HEK293 (cell line): ENCODE results near the gene ITGA11.
A peak's percentile ranks its signal among the peaks of the same experiment; 100 is the strongest.

Source experiments
- CTCF ChIA-PET: fragments of 350-600 bp; formaldehyde crosslinking; extraction: SDS; loops from one replicate; lab custom pipeline; 2021; ENCODE audit warnings: antibody characterized with exemption; lab: Yijun Ruan, JAX
- POLR2A ChIA-PET: fragments of 300-600 bp; formaldehyde crosslinking; extraction: SDS; loops from one replicate; lab custom pipeline; 2020; ENCODE audit warnings: antibody characterized with exemption, inconsistent platforms; lab: Yijun Ruan, JAX
- H3K27ac ChIP-seq: fragments of 200-500 bp; sonication (Bioruptor generic); 2 replicates; pipeline ENCODE4 v1.5.1; 2014; ENCODE audit warnings: low read depth, low read length, control low read depth, inconsistent platforms; ENCODE audit errors: extremely low read depth
- H3K36me3 ChIP-seq, 2 experiments: fragments of 200-500 bp in 1 of 2; sonication (Bioruptor generic) in 1 of 2; 1 replicate in 1 of 2; 2 replicates in 1 of 2; pipeline ENCODE4 v1.5.1; 2014 to 2017; ENCODE audit warnings: inconsistent platforms in 2 of 2, low read length in 2 of 2; ENCODE audit not compliant: control insufficient read depth in 2 of 2, insufficient read depth in 1 of 2
- H3K4me1 ChIP-seq: fragments of 200-500 bp; sonication (Bioruptor generic); 2 replicates; pipeline ENCODE4 v1.5.1; 2014; ENCODE audit warnings: mild to moderate bottlenecking, low read length, inconsistent platforms; ENCODE audit not compliant: control insufficient read depth, insufficient read depth
- H3K4me3 ChIP-seq: 2 replicates; pipeline ENCODE4 v1.5.1; 2011; ENCODE audit warnings: low read depth, mild to moderate bottlenecking, control low read depth, low read length, moderate library complexity
- H3K9me3 ChIP-seq: fragments of 200-500 bp; sonication (Bioruptor generic); 2 replicates; pipeline ENCODE4 v1.5.1; 2014; ENCODE audit warnings: low read depth, low read length, inconsistent platforms; ENCODE audit not compliant: control insufficient read depth, insufficient read depth
- BCL11B ChIP-seq: fragments of 450-650 bp; formaldehyde crosslinking; IDR thresholded peaks from 2 replicates; pipeline ENCODE4 v1.5.1; 2016; ENCODE audit warnings: low read depth, missing biosample characterization, missing genetic modification characterization
- FEZF1 ChIP-seq: fragments of 450-650 bp; formaldehyde crosslinking; IDR thresholded peaks from 2 replicates; pipeline ENCODE4 v1.5.1; 2016; ENCODE audit warnings: missing biosample characterization, missing genetic modification characterization
- MYNN ChIP-seq: fragments of 450-650 bp; formaldehyde crosslinking; IDR thresholded peaks from 2 replicates; pipeline ENCODE4 v1.5.1; 2016; ENCODE audit warnings: missing biosample characterization, missing genetic modification characterization, borderline replicate concordance
- MZF1 ChIP-seq: fragments of 450-650 bp; formaldehyde crosslinking; IDR thresholded peaks from 2 replicates; pipeline ENCODE4 v1.5.1; 2017; ENCODE audit warnings: missing biosample characterization, missing genetic modification characterization, borderline replicate concordance
- RBAK ChIP-seq: fragments of 450-650 bp; formaldehyde crosslinking; IDR thresholded peaks from 2 replicates; pipeline ENCODE4 v1.5.1; 2016; ENCODE audit warnings: missing biosample characterization, missing genetic modification characterization
- REPIN1 ChIP-seq: fragments of 450-650 bp; formaldehyde crosslinking; IDR thresholded peaks from 2 replicates; pipeline ENCODE4 v1.5.1; 2017; ENCODE audit warnings: missing biosample characterization, missing genetic modification characterization, low read depth
- SP3 ChIP-seq: fragments of 450-650 bp; formaldehyde crosslinking; IDR thresholded peaks from 2 replicates; pipeline ENCODE4 v1.5.1; 2016; ENCODE audit warnings: missing biosample characterization, missing genetic modification characterization
- TRIM28 ChIP-seq: IDR thresholded peaks from 2 replicates; pipeline ENCODE4 v1.6.1; 2011; ENCODE audit warnings: low read length, control low read depth, borderline replicate concordance
- ZBTB48 ChIP-seq: fragments of 450-650 bp; formaldehyde crosslinking; IDR thresholded peaks from 2 replicates; pipeline ENCODE4 v1.5.1; 2016; ENCODE audit warnings: missing biosample characterization, missing genetic modification characterization
- ZNF121 ChIP-seq: fragments of 450-650 bp; formaldehyde crosslinking; IDR thresholded peaks from 2 replicates; pipeline ENCODE4 v1.5.1; 2016; ENCODE audit warnings: missing biosample characterization, missing genetic modification characterization
- ZNF140 ChIP-seq: fragments of 450-650 bp; formaldehyde crosslinking; IDR thresholded peaks from 2 replicates; pipeline ENCODE4 v1.5.1; 2016; ENCODE audit warnings: missing biosample characterization, missing genetic modification characterization
- ZNF391 ChIP-seq: fragments of 450-650 bp; formaldehyde crosslinking; IDR thresholded peaks from 2 replicates; pipeline ENCODE4 v1.5.1; 2016; ENCODE audit warnings: low read depth, missing biosample characterization, missing genetic modification characterization, borderline replicate concordance
- ZNF544 ChIP-seq: fragments of 450-650 bp; formaldehyde crosslinking; IDR thresholded peaks from 2 replicates; pipeline ENCODE4 v1.5.0; 2017; ENCODE audit warnings: missing biosample characterization, missing genetic modification characterization
- ZNF600 ChIP-seq: fragments of 450-650 bp; formaldehyde crosslinking; IDR thresholded peaks from 2 replicates; pipeline ENCODE4 v1.5.1; 2016; ENCODE audit warnings: missing biosample characterization, missing genetic modification characterization
- ZNF629 ChIP-seq: fragments of 450-650 bp; formaldehyde crosslinking; IDR thresholded peaks from 2 replicates; pipeline ENCODE4 v1.5.1; 2017; ENCODE audit warnings: missing biosample characterization, missing genetic modification characterization
- ZNF664 ChIP-seq: fragments of 450-650 bp; formaldehyde crosslinking; IDR thresholded peaks from 2 replicates; pipeline ENCODE4 v1.5.1; 2016; ENCODE audit warnings: missing biosample characterization, missing genetic modification characterization
- ZNF768 ChIP-seq: fragments of 450-650 bp; formaldehyde crosslinking; IDR thresholded peaks from 2 replicates; pipeline ENCODE4 v1.5.1; 2018; ENCODE audit warnings: missing biosample characterization, mild to moderate bottlenecking, missing genetic modification characterization
- TF ChIP-seq, protein P1 (sequence below): fragments of 450-650 bp; formaldehyde crosslinking; IDR thresholded peaks from 2 replicates; pipeline ENCODE4 v1.5.1; 2016; ENCODE audit warnings: missing biosample characterization, missing genetic modification characterization
- TF ChIP-seq, protein P2 (sequence below): fragments of 450-650 bp; formaldehyde crosslinking; IDR thresholded peaks from 2 replicates; pipeline ENCODE4 v1.5.1; 2017; ENCODE audit warnings: missing biosample characterization, missing genetic modification characterization

ITGA11 gene

DNA sequence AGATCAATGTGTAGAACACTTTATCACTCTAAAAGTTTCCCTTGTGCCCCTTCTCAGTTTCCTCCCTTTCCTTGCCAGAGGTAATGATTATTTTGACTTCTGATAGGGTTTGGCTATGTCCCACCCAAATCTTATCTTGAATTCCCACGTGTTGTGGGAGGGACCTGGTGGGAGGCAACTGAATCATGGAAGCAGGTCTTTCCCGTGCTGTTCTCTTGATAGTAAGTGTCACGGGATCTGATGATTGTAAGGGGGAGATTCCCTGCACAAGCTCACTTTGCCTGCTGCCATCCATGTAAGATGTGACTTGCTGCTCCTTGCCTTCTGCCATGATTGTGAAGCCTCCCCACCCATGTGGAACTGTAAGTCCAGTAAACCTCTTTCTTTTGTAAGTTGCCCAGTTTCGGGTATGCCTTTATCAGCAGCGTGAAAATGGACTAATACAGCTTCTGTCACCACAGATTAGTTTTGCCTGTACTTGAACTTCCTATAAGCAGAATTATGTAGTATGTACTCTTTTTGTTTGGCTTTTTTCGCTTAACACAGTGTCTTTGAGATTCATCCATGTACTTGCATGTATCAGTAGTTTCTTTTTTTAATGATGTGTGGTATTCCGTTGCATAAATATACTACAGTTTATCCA lies 147.2 kb downstream of the ITGA11 start (continued):
- no peak for TF ChIP-seq MZF1 (tag by site-specific recombination)
- peak; percentile 35; the same call in 1 of the 2 replicates for TF ChIP-seq TRIM28

DNA sequence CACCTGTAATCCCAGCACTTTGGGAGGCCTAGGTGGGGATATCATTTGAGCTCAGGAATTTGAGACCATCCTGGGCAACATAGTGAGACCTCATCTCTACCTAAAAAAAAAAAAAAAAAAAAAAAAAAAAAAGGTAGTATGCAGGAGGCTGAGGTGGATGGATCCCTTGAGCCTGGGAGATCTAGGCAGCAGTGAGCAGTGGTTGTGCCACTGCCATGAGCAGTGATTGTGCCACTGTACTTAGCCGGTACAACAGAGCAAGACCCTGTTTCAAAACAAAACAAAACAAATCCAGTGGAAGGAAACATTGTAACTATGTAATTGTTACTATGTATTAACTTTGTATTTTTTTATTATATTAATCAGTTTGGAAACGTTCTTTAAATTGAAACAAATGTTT lies 148.6 kb downstream of the ITGA11 start:
- no peak for TF ChIP-seq ZNF140
- TF ChIP-seq SP3, result no peak
- TF ChIP-seq ZNF664, result no peak
- TF ChIP-seq, protein P1, sequence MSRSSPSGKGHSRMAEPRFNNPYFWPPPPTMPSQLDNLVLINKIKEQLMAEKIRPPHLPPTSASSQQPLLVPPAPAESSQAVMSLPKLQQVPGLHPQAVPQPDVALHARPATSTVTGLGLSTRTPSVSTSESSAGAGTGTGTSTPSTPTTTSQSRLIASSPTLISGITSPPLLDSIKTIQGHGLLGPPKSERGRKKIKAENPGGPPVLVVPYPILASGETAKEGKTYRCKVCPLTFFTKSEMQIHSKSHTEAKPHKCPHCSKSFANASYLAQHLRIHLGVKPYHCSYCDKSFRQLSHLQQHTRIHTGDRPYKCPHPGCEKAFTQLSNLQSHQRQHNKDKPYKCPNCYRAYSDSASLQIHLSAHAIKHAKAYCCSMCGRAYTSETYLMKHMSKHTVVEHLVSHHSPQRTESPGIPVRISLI (tag by site-specific recombination), result peak; percentile 89; the same call in 1 of the 2 replicates
- TF ChIP-seq ZNF544 (tag by site-specific recombination), result no peak
- no peak for TF ChIP-seq MYNN
- no peak for TF ChIP-seq ZNF600 (tag by site-specific recombination)
- no peak for TF ChIP-seq RBAK (tag by site-specific recombination)
- TF ChIP-seq ZNF121, result peak; percentile 81
- TF ChIP-seq REPIN1, result no peak
- no peak for TF ChIP-seq ZNF629 (tag by site-specific recombination)
- TF ChIP-seq ZBTB48, result no peak
- TF ChIP-seq BCL11B (tag by site-specific recombination), result no peak
- no peak for TF ChIP-seq ZNF391 (tag by site-specific recombination)
- Histone ChIP-seq H3K4me1 (peaks cover 26% of the 10 kb centered on the region), H3K4me3 (no peak overlapping the region), H3K9me3 (no peaks in the 10 kb centered on the region), H3K27ac (no peak overlapping the region), H3K36me3 (peaks cover 5 to 23% of the 10 kb centered on the region in 2 experiments; a peak in 2 of 3 replicates)
- POLR2A ChIA-PET, result no interaction called here
- CTCF ChIA-PET, result interaction anchor here (1.1 kb wide), 1 partner anchor 23 kb away, joined by 4 read pairs; no protein-coding TSS in a partner anchor

DNA sequence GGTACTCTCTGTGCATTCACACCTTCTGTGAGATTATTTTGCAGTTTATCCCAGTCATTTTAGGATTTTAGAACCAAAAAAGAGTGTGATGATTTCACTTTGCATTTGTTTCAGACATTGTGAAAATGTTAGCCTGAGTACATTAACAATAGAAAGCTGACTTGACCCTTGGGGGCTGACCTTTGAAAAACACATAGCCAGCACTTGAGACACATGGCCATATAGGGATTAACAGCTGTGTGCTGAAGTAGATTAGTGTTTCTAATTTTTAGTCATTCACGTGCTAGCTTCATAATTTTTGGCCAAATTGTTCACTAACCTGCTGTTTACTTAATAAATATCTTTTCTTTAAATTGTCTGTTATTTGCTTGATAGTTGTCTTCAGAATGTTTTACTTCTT lies 151.0 kb downstream of the ITGA11 start:
- peaks cover 5 to 23% of the 10 kb centered on the region in 2 experiments; a peak in 2 of 3 replicates for H3K36me3 ChIP-seq
- no peaks in the 10 kb centered on the region for H3K9me3 ChIP-seq
- POLR2A ChIA-PET, result interaction anchor here (1.0 to 1.9 kb wide), 3 partner anchors 10 to 28 kb away, joined by 3 to 6 read pairs (median 5); no protein-coding TSS in a partner anchor
- H3K27ac ChIP-seq, result no peak overlapping the region
- CTCF ChIA-PET, result interaction anchor here (1.0 to 4.3 kb wide), 7 partner anchors 8 to 269 kb away, joined by 3 to 31 read pairs (median 3); no protein-coding TSS in a partner anchor
- peaks cover 15% of the 10 kb centered on the region; the same call in 1 of the 2 replicates for H3K4me1 ChIP-seq
- TF ChIP-seq FEZF1 (tag by site-specific recombination) (no peak), ZNF768 (tag by site-specific recombination) (0 out of 2 replicates have a peak, but pooled peaks have one; percentile 3)
- TF ChIP-seq, protein P2, sequence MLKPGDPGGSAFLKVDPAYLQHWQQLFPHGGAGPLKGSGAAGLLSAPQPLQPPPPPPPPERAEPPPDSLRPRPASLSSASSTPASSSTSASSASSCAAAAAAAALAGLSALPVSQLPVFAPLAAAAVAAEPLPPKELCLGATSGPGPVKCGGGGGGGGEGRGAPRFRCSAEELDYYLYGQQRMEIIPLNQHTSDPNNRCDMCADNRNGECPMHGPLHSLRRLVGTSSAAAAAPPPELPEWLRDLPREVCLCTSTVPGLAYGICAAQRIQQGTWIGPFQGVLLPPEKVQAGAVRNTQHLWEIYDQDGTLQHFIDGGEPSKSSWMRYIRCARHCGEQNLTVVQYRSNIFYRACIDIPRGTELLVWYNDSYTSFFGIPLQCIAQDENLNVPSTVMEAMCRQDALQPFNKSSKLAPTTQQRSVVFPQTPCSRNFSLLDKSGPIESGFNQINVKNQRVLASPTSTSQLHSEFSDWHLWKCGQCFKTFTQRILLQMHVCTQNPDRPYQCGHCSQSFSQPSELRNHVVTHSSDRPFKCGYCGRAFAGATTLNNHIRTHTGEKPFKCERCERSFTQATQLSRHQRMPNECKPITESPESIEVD (tag by site-specific recombination), result peak; percentile 47; the same call in 1 of the 2 replicates
- H3K4me3 ChIP-seq, result peak overlapping the region; percentile 95
